ENCODE results near the gene LRRD1. TPM values are rescaled to one million over a fixed set of nuclear protein-coding genes. Genes with fewer than 3 reads are reported as not detected.
A peak's percentile ranks its signal among the peaks of the same experiment; 100 is the strongest.

The LRRD1 gene
- total RNA-seq: not detected
- polyA plus RNA-seq (2013, experiment 1 of 2): 0.11 TPM
- not detected for polyA plus RNA-seq (2013, experiment 2 of 2)
- long read RNA-seq, experiment 1: 0 reads
- long read RNA-seq, experiment 2: 0 reads
- long read RNA-seq, experiment 3: 0 reads
- long read RNA-seq, experiment 4: 0 reads

- Histone ChIP-seq H3K4me1 (ENCODE audit: control insufficient read depth, insufficient read depth, low read length) (no peaks in the 10 kb centered on the region), H3K9ac (ENCODE audit: extremely low read depth, low read length, poor library complexity, severe bottlenecking) (no peak within 1 kb of the TSS), H3K4me3 (ENCODE audit: low read length) (peak within 1 kb of the TSS; percentile 58), H3K36me3 (ENCODE audit: control insufficient read depth, insufficient read depth, low read length) (no peaks in the 10 kb centered on the region), H3K27me3 (ENCODE audit: control insufficient read depth, insufficient read depth, low read length, poor library complexity, severe bottlenecking) (no peaks in the 10 kb centered on the region), H3K9me3 (ENCODE audit: control insufficient read depth, low read length) (no peaks in the 10 kb centered on the region), H3K27ac (ENCODE audit: low read depth, low read length) (no peak within 1 kb of the TSS)
- DNase-seq: peak; percentile 99
- peak; percentile 99 for TF ChIP-seq CTCF (conservative IDR thresholded peaks at IDR 0.05)
- Mint-ChIP-seq H3K27me3 (ENCODE audit: insufficient read depth) (peaks cover 13% of the 10 kb centered on the region), H3K4me1 (peaks cover 6% of the 10 kb centered on the region), H3K9me3 (peaks cover 16% of the 10 kb centered on the region), H3K36me3 (ENCODE audit: low read depth) (no peaks in the 10 kb centered on the region), H3K4me3 (peak within 1 kb of the TSS; percentile 68), H3K27ac (peak within 1 kb of the TSS; percentile 68)
- 36 to 66% methylated on average over 26 to 60 of the region's 60 CpGs for WGBS, 2 experiments (ENCODE audit: insufficient coverage in 1 of 2, insufficient read length in 1 of 2)
Observed at GRCh38 chr7:92178928-92179924, at the start of gene LRRD1. TSS of gene LRRD1 (minus strand) at chr7:92179142. CDS start at chr7:92165202, 13,940 bp downstream.

DNA sequence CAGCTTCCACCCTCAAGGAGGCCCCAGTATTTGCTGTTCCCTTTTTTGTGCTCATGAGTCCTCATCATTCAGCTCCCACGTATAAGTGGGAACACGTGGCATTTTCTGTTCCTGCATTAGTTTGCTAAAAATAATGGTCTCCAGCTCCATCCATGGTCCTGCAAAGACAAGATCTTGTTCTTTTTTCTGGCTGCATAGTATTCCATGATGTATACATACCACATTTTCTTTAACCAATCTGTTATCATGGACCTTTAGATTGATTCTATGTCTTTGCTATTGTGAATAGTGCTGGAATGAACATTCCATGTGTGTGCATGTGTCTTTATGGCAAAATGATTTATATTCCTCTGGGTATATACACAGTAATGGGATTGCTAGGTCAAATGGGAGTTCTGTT lies 49.8 kb upstream of the LRRD1 start:
- Mint-ChIP-seq H3K9me3 (peaks cover 13% of the 10 kb centered on the region), H3K27me3 (ENCODE audit: insufficient read depth) (no peaks in the 10 kb centered on the region)
- no peak for TF ChIP-seq CTCF (conservative IDR thresholded peaks at IDR 0.05)

GRCh38 chr7:92228100-92228499 lies 49.2 kb upstream of the LRRD1 start:
- Histone ChIP-seq H3K4me1 (ENCODE audit: control insufficient read depth, insufficient read depth, low read length) (no peaks in the 10 kb centered on the region), H3K9me3 (ENCODE audit: control insufficient read depth, low read length) (peaks cover 14% of the 10 kb centered on the region), H3K9ac (ENCODE audit: extremely low read depth, low read length, poor library complexity, severe bottlenecking) (no peak overlapping the region), H3K27ac (ENCODE audit: low read depth, low read length) (no peak overlapping the region), H3K4me3 (ENCODE audit: low read length) (no peak overlapping the region), H3K36me3 (ENCODE audit: control insufficient read depth, insufficient read depth, low read length) (peaks cover 74% of the 10 kb centered on the region), H3K27me3 (ENCODE audit: control insufficient read depth, insufficient read depth, low read length, poor library complexity, severe bottlenecking) (no peaks in the 10 kb centered on the region)
- TF ChIP-seq CTCF (conservative IDR thresholded peaks at IDR 0.05): no peak
- Mint-ChIP-seq H3K36me3 (ENCODE audit: low read depth) (peaks cover 72% of the 10 kb centered on the region), H3K27ac (no peak overlapping the region), H3K4me1 (no peaks in the 10 kb centered on the region), H3K4me3 (no peak overlapping the region), H3K9me3 (peaks cover 13% of the 10 kb centered on the region), H3K27me3 (ENCODE audit: insufficient read depth) (no peaks in the 10 kb centered on the region)
- no peak for DNase-seq
- 93 to 100% methylated on average over 1 to 2 of the region's 2 CpGs for WGBS, 2 experiments (ENCODE audit: insufficient coverage in 1 of 2, insufficient read length in 1 of 2)

More for the DNA sequence above, 49.8 kb upstream of the LRRD1 start:
- peaks cover 74% of the 10 kb centered on the region for H3K36me3 Mint-ChIP-seq (ENCODE audit: low read depth)
- H3K9ac ChIP-seq (ENCODE audit: extremely low read depth, low read length, poor library complexity, severe bottlenecking): no peak overlapping the region
- no peak overlapping the region for H3K27ac Mint-ChIP-seq
- WGBS, 2 experiments (ENCODE audit: insufficient coverage in 1 of 2, insufficient read length in 1 of 2): 88 to 95% methylated on average over 2 of the region's 2 CpGs
- DNase-seq: no peak
- no peak overlapping the region for H3K4me3 Mint-ChIP-seq
- no peaks in the 10 kb centered on the region for H3K4me1 Mint-ChIP-seq
- H3K27ac ChIP-seq (ENCODE audit: low read depth, low read length): no peak overlapping the region
- peaks cover 14% of the 10 kb centered on the region for H3K9me3 ChIP-seq (ENCODE audit: control insufficient read depth, low read length)
- no peak overlapping the region for H3K4me3 ChIP-seq (ENCODE audit: low read length)
- H3K27me3 ChIP-seq (ENCODE audit: control insufficient read depth, insufficient read depth, low read length, poor library complexity, severe bottlenecking): no peaks in the 10 kb centered on the region
- H3K36me3 ChIP-seq (ENCODE audit: control insufficient read depth, insufficient read depth, low read length): peaks cover 75% of the 10 kb centered on the region
- no peaks in the 10 kb centered on the region for H3K4me1 ChIP-seq (ENCODE audit: control insufficient read depth, insufficient read depth, low read length)
